ENCODE results near the gene SLC4A4.

SLC4A4 gene

DNA sequence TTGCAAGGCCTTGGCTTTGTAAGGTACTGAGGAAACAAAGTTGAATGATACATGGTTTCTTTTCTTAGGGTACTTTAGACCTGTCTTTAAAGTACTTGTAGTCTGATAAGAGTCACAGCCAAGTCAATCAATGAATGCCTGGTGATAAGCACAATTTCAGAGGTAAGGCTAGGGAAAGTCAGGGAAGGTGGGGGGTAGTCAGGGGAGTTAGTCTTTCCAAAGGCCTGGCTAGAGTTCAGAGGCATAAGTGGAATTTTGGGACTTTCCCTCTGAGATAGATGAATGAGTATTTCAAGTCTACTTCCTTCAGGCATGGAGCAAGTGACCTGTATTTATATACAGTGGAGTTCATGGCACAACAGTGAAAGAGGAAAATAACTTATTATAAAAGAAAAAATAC lies 78.3 kb downstream of the SLC4A4 start:
- DNase-seq = no peak

DNA sequence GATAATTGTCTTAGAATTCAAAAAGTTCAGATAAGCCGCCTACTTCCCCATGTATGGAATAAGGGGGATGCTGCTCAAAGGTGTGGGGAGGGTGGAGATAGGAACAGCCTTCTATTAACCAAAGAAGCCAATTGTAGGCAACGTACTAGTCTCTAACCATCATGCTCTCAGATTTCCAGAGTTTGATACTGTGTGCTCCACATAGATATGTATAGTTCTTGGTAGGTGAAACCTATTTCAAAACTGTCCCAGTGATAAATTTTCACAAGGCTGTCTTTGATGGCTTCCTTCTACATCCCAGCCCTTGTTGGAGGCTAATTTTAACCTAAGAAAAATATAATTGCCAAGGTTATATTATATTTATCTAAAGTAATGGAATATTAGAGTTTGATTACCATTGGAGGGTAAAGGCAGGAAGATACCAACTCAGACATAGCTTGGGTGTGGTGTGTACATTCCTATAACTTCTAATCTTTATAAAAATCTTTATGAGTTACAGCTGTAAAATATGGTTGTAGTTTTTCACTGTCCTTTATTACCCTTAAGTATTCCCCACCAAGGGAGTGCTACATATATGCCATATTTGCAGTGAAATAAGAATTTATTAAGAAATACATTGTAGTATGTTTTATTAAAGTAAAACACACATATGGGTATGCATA lies 87.7 kb downstream of the SLC4A4 start:
- no peak for DNase-seq

DNA sequence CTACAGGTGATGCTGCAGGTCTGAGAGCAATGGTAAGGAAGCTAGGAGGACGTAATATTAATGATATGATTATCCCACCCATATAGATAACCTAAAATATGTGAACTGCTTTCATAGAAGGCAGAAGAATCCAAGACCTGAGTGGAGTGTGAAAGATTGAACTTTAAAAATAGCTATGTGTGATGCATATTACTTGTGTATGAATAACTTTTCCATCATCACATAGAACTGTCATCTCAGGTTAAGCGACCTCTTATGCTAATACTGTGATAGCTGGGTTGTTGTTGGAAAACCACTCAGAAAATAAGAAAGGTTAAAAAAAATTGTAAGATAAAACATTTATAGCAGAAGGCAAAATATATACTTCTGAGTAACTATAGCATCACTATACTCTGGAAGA lies 90.3 kb downstream of the SLC4A4 start:
- DNase-seq = no peak

DNA sequence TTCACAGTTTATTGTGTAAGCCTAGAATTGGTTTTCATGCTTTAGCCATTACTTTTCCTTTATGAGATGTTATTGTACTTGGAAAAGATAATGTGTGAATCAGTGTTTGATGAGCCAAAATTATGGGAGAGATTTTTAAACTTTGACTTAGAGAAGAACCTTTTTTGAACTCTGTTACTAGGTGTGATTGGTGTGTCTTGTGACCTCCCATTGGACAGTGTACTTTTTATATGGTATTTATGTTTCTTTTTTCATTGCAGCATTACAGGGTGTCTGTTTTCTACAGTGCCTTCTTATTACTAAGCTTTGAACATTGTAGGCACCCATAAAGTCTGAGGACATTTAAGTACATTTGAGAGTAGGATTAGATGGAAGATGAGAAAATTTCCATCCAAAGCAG lies 91.1 kb downstream of the SLC4A4 start:
- no peak for DNase-seq

DNA sequence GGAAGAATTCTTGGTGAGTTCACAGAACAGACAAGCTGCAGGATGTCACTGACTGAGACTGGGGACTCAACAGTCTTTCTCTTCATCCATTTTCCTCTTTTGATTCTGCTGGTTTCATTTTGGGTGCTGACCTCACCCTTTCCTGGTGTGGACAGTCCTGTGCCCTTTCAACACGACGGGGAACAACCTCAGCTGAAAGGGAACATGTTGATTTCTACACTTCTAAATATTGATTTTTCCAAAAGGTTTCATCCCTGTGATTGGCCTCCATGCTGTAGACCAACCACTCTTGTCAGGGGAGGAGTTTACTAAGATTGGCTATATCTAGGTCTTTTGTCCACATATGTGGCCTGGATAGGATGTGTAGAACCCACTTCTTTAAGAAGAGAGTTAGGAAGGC lies 91.8 kb downstream of the SLC4A4 start:
- no peak for DNase-seq

DNA sequence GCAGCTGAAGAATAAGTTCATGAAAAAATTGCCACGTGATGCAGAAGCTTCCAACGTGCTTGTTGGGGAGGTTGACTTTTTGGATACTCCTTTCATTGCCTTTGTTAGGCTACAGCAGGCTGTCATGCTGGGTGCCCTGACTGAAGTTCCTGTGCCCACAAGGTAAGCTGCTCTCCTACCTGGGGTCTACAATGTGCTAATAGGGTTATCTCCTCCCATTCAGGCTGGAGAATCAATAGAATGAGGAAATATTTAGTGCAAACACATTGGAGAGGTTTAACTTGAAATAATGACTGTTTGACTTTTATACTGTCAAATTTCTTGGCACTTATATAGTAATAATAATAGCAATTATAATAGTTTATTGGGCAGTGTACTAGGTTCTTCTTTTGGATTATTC lies 101.8 kb downstream of the SLC4A4 start:
- no peak for DNase-seq

DNA sequence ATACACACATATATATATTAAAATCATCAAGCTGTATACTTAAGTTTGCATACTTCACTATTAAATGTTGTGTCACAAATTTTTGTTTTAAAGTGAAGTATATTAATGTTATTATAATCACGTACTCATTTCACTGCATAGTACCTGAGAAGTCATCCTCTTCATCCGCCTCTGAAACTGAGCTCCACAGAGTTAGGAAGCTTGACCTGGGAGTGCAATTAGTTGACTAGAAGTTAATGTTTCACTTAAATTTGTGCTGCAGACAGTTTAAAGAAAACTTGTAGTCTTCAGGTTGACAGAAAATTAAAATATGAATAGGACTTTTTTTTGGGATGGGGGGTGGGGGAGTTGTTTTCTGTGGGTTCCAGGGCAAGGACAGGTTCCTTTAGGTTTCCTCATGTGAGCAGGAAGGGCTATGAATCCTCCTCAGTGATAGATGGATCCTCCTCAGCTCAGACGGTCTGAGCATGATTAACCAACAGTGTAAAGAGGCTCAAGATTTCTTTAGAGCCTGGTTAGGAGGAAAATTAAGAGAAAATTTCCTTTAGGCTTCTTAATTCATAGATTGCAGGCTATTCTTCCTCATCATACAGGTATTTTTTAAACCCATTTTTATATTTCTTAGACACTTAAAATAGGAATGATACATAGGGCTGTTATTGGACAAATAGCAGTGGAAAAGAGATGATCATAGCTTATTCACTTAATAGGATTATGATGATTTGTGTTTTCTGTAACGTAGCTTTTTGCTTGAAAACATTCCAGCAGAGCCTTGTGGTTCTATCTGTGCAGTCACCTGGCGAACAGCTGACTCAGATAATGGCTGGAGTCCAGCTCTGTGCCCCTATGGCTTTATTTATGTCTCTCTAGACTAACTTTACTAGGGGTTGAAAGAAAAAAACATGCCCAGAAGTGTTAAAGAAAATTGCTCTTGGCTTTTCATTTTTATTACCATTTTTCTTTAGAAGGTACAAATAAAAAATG lies 102.7 kb downstream of the SLC4A4 start:
- DNase-seq = no peak

DNA sequence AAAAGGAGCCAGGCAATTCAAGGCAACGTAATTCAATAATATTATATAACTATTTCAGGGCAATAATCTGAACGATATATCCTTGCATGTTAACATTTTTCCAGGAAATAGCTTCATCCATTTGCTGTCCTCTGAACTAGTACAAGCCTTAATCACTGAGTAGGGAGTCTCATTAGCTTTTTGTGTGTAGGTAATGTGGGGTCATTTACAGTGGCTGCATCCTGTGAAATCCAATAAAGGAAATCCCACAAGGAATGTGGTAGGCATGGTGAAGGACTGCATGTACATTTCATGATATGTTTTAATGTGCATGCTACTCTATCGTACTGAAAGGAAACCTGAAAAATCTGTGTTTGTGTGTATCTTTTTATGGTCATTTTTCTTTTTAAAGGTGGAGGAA lies 103.5 kb downstream of the SLC4A4 start:
- no peak for DNase-seq

DNA sequence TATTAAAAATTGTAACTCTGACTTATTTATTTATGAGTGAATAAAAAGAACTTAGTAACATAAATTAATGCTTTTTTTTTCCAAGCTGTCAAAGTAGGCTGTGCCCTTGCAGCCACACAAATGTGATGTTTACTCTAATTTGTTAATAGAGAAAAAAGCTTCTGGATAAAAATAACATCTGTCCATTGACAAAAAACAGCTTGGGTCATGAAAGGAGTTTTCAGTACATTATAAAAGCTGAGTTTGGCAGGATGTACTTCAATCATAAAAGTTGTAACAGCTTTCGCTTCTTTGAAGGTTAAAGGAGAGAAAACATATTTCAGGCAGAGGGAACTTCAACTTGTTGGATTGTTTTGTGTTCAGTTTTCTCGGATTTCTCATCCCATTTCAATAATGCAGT lies 105.6 kb downstream of the SLC4A4 start:
- DNase-seq = no peak

DNA sequence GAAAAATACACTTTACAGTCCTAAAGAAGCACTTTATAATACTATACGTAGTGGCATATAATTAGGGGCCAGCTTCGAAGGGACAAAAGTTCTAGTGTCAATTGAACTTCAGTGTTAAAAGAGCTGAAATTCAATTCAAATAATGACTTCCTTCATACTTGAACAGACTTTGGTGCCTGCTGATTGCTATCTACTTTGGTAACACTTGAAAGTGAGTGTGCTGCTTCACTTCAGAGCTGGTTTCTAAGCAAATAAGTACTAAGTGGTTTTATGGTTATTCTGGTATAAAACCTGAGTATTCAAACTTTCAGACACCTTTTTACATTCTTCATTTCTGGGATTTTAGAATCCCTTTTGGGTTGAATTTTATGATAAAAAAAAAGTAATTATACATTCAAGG lies 107.0 kb downstream of the SLC4A4 start:
- no peak for DNase-seq

DNA sequence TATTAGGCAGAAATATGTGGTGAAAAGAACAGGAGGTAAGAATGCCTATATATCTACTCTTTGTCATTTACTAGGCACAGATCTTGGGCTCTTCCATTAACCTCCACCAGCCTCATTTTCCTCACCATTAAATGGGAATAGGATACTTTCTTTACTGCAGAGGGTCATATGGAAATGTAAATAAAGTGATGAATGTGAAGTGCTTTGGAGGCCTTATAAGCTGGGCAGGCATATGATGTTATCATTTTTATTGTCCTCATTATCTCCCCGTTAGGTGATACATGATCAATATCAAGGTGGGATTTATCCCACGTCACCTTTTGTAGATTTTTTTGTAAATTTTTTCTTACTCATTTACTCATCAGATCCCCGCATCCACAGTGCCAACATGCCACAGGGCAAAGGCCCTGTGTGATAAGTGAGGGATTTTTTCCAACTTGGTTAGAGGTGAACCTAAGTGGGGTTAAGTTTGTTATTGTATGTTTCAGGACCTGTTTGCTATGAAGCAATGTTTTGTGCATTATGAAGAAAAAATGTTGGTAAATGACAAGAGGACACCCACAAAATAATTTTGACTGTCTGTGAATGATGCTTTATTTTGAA lies 107.8 kb downstream of the SLC4A4 start:
- DNase-seq = no peak

DNA sequence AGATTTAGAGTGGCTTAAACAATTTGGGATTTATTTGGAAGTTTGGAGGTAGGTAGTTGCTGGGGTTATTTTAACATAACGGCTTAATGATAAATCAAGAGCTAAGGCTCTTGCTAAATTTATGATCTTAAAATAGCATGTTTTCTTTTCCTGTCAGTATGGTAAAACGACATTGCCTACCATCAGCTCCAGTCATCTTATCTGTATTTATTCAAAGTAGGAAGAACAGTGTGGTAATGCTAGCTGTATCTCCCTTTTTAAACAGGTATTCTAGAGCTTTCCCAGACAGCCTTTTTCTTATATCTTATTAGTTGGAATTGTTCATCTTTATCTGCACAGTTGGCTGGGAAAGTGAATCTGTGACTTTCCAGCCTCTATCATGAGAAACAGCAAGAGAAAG lies 110.2 kb downstream of the SLC4A4 start:
- no peak for DNase-seq

DNA sequence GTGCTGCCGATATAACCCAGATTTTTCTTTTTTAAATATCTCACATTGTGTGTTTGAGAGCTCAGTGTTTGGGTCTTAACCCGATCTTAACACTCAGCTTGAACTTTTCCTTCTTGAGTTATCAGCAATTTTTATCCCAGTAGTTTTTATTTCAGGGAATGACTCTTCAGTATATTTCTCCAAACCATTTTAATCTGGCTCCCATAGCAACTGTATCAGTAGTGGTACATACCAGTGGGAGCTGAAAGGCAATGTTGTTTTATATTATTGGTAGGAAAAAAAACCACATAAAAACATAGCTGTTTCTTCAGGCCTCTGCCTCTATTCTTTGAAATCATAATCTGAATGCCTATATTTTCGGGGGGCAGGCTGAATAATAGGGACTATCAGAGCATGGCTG lies 111.1 kb downstream of the SLC4A4 start:
- DNase-seq = no peak

DNA sequence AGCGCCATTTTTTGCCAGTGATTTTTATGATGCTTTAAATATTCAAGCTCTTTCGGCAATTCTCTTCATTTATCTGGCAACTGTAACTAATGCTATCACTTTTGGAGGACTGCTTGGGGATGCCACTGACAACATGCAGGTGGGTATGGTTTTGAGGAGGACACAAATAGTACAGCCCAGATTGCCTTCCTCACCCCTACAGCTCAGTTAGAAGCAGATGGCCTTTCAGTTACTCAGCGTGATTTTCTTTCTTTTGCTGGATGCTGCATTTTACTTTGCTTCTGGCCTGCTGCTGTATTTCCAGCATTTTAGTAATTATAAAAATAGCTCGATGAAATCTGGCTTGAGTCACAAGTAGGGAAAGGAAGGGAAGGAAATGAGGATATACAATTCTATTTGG lies 114.7 kb downstream of the SLC4A4 start:
- peak in 1 of 2 experiments; percentile 38 for DNase-seq

DNA sequence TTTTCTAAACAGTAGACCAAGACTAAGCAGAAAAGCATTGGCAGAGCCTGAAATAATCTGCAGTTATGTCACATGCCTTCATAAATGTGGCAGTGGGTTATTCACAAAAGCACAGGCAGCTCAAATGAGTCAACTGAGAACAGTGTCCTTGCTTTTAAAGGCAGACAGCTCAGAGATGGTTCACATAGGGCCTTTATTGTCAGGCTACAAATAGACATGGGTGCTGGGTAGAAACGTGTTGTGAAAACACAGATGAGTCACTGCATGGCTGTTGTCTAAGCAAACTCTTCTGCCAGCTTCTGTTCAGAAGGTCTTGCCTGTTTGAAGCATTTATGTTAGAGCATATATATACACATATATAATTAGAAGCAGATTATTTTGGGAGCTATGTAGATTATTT lies 118.0 kb downstream of the SLC4A4 start:
- no peak for DNase-seq

DNA sequence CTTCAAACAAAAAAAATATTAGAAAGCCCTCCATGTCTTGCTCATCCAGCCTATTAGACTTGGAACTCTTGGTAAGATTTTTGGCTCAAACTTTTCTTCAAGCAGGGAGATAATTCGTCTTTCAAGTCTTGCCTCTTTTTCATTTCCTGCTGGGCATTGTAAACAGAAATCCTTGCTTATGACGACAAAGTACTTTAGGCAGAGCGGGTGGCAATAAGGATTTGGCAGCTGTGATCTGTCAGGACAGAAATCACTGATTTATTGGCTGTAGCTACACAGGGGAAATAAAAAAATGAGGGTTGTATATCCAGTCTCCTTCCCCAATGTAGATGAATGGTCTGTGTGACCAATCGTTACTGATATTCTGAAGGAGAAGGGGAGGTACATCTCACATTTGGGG lies 121.6 kb downstream of the SLC4A4 start:
- peak; percentile 1 to 19 for DNase-seq

DNA sequence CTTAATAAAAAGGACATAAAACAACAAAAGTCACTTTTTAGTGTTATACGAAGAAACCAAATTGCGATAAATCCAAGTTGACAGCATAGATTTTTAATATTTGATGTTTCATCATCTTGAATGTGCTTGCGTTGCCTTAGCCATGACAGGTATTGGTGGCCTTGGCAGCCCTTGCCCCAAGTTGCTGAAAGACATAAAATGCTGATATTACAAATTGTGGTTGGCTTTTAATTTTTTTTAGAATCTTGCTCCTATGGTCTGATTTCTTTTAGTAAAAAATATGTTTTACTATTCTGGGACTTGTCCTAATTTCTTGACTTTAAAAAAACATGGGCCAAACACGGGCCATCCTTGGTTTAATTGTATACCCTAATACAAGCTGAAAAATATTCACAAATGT lies 122.6 kb downstream of the SLC4A4 start:
- DNase-seq = no peak

DNA sequence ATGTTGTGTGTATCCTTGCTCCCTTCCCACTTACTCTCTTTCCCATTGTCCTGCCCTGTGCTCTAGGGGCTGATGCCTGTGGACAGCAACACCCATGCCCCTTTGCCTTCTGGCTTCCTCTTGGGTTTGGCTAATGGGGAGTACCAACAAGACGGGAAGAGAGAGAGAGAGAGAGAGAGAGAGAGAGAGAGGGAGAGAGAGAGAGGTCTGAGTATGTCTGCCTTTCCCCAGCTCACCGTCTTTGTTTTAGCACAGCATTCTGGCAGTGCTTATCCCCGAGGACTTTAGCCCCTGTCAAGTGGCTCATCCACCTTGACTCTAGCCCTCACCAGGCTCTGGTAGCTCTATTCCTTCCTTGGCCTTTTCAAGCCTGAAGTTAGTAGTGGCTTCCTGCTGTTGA lies 128.0 kb downstream of the SLC4A4 start:
- DNase-seq = no peak

DNA sequence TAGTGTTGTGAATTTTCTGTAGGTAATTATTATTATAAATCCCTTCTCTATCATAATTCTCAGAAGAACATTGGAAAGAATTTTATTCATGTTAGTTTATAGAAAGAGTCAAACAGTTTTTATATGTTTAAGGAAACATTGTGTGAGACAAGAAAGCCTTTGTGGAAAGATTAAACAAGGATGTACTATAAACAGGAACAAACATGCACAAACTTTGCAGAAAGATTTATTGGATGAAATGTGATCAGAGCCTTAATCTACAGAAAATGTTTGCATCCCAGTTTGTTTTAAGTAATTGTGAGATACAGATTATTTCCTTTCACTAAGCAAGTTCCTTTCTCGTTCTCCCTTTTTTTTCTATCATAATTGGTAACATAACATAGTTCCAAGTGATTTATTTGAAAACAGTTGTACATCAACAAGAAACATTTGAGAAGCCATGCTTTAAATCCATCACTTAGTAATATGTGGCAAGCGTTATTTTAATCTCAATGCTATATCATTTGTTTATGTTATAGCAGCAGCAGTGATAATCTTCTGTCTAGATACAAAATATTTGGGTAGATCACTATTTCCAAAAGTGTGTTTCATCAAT lies 129.4 kb downstream of the SLC4A4 start:
- DNase-seq = no peak

DNA sequence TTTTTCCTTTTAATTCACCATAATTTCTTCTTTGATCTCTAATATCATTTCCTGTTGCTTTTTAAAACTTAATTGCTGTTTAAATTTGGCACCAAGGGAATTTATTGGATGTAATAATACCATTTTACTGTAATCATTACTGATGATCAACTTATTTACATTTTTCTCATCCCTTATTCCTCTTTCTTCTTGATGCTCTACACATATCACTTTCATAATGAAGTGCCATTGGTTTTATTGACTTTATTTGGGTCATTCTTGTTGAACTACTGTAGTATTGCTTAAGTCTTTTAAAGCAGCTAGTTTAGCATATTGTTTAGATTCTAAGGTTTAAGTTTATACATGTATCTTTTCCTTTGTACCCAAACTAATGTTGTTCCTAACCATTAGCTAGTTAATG lies 130.7 kb downstream of the SLC4A4 start:
- DNase-seq = no peak

DNA sequence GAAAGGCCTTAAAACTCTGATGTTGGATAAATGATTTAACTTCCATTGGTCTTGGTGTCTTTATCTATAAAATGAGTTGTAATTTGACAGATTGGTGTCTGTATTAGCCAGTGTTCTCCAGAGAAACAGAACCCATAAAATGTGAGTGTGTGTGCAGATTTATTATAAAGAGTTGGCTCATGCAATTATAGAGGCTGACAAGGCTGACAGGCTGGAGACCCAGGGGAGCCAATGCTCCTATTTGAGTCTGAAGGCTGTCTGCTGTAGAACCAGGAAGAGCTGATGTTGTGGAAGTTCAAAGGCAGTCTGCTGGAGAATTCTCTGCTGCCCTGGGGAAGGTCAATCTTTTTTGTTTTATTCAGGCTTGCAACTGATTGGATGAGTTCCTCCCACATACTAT lies 131.7 kb downstream of the SLC4A4 start:
- DNase-seq = no peak

DNA sequence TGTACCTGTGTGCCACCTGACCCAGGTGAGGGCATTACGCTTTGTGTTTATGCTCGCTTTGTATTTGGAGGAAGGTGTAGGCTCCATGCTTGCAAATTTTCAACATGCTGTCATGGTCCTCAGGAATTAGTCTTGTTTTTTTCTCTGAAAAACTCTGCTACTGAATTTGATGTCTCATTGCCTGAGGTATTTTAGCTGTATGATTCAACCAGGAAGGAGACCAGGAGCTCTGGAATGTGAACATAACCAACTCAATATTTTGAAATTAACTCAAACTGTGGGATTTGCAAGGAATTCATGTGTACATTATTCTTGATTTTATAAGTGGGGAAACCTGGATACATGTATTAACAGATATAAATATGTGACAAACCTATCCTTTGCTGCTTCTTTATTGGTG lies 134.1 kb downstream of the SLC4A4 start:
- DNase-seq = no peak

DNA sequence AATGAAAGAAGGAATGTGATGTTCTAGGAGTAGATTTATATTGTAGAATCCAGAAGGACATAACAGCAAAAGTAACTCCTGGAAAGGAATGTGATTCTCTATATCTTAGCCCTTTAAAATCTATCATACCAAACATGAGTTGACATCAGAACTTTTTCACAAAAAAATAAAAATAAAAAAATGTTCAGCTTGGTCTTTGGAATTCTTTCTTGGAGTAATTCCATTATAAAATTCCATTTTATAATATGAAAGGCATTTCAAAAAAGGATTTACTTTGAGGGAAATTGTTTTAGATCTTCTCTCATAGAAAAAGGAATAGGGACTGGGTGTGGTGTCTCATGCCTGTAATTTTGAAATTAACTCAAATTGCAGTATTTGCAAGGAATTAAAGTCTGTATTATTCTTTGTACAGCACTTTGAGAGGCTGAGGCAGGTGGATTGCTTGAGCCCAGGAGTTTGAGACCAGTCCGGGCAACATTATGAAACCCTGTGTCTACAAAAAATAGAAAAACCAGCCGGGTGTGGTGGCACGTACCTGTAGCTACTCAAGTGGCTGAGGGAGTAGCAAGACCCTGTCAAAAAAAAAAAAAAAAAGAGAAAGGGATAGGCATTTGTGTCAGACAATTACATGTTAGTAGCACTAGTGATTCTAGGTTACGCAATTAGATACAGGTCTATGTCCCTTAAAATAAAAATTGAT lies 134.9 kb downstream of the SLC4A4 start:
- no peak for DNase-seq

Data from NCI-H2081 (cell line).